Testis (tissue), 3 donors: ENCODE measurements around the gene PLOD1. TPM values are rescaled to one million over a fixed set of nuclear protein-coding genes. Genes with fewer than 3 reads are reported as not detected.

ENCODE experiments used
- DNase-seq: peaks from one replicate; pipeline ENCODE4 v3.0.0-alpha.2; 2019
- H3K27ac ChIP-seq, 2 donors: fragments of 200-600 bp; sonication (generic); one replicate each; pipeline ENCODE4 v1.5.1; 2019
- H3K27me3 ChIP-seq: fragments of 200-600 bp; sonication (generic); one replicate; pipeline ENCODE4 v1.5.1; 2019
- H3K36me3 ChIP-seq: fragments of 200-600 bp; sonication (generic); one replicate; pipeline ENCODE4 v1.5.1; 2017; ENCODE audit warnings: low read depth; ENCODE audit errors: missing control alignments
- H3K4me1 ChIP-seq: fragments of 200-600 bp; sonication (generic); one replicate; pipeline ENCODE4 v1.5.1; 2019
- H3K4me3 ChIP-seq, 2 donors: fragments of 200-600 bp; sonication (generic); one replicate each; pipeline ENCODE4 v1.5.1; 2017 to 2019
- H3K9me3 ChIP-seq: fragments of 200-600 bp; sonication (generic); one replicate; pipeline ENCODE4 v1.5.1; 2017
- CTCF ChIP-seq, 3 experiments: fragments of 450-650 bp in 2 of 3; fragments of 200-600 bp in 1 of 3; sonication (generic) in 1 of 3; IDR thresholded peaks; one replicate each; pipeline ENCODE4 v1.5.1; 2016 to 2019; ENCODE audit warnings: antibody characterized with exemption in 3 of 3, mild to moderate bottlenecking in 2 of 3, moderate library complexity in 1 of 3
- POLR2A ChIP-seq: fragments of 450-650 bp; IDR thresholded peaks from one replicate; pipeline ENCODE4 v1.6.1; 2017; ENCODE audit warnings: antibody characterized with exemption, mild to moderate bottlenecking, moderate library complexity
- WGBS, 2 donors: methylation state at CpG; one replicate each; pipeline ENCODE4 v1.1.5; 2018; 5-methylcytosine and 5-hydroxymethylcytosine counted together
- intact Hi-C: fragments of 100-400 bp; cut with DNase I; formaldehyde crosslinking; loops from one replicate; pipeline ENCODE4 v1.15.1; 2023; ENCODE audit warnings: low total_unique reads
- polyA plus RNA-seq: library from polyadenylated mRNA; stranded (reverse); fragments of 350-450 nt; fragmentation: Illumina TruSeq; extraction: RNeasy Lipid Tissue Mini Kit (QIAGEN cat#74804); gene quantifications from one replicate; pipeline ENCODE4 v1.2.3, GENCODE V29; 2014; ENCODE audit warnings: low read depth, low replicate concordance; ENCODE audit not compliant: insufficient read depth
- small RNA-seq, 2 donors: library from RNA; depleted of rRNA; stranded (forward); fragments of <200 nt; gene quantifications; one replicate each; pipeline ENCODE3, GENCODE V24; 2016
- total RNA-seq, 2 donors: library from RNA; depleted of rRNA; stranded (reverse); fragments of >200 nt; gene quantifications; one replicate each; pipeline ENCODE4 v1.2.3, GENCODE V29; 2016

PLOD1 gene
- total and polyA plus RNA-seq, 3 donors from 2014 or later: 33.1 to 62.0 (median 41.3) TPM

DNA sequence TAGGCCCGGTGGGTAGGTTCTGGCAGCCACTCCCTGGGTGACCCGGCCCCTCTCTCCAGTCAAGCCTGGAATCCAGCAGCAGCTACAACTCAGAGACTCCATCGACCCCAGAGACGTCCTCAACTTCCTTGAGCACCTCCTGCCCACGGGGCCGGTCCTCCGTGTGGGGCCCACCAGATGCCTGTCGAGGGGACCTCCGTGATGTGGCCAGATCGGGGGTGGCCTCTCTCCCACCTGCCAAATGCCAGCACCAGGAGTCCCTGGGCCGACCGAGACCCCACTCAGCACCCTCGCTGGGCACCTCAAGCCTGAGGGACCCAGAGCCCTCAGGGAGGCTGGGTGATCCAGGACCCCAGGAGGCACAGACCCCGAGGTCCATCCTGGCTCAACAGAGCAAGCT lies 87.5 kb downstream of the PLOD1 start:
- Histone ChIP-seq H3K9me3 (no peaks in the 10 kb centered on the region), H3K36me3 (no peaks in the 10 kb centered on the region)

More for the DNA sequence above, 87.5 kb downstream of the PLOD1 start:
- Histone ChIP-seq H3K4me3 (no peak overlapping the region), H3K4me1 (peaks cover 4% of the 10 kb centered on the region), H3K27ac (no peak overlapping the region), H3K27me3 (no peaks in the 10 kb centered on the region)
- TF ChIP-seq POLR2A: no peak
- TF ChIP-seq CTCF (IDR thresholded peaks at IDR 0.05): no peak
- 92% methylated on average over 12 of the region's 14 CpGs; no CpG with 5 or more reads in 1 of the 2 donors for WGBS, 2 donors
- intact Hi-C loops: no loop called here
- DNase-seq: no peak

Small RNA genes within 50 kb of the gene (small RNA-seq; reads per million reads assigned to genes)
- gene AL096840.1: 0 reads per million in 2 donors
- gene RF00019: 0 reads per million in 2 donors
- 1.8 to 2.5 reads per million in 2 donors for gene RNU5E-4P

Other genes starting within 250 kb of the PLOD1 start
- under 1 TPM; 0.79 to 0.93 TPM for gene DRAXIN, start 243.0 kb upstream of the PLOD1 start, total RNA-seq
- 0.53 TPM for gene DRAXIN, start 243.0 kb upstream of the PLOD1 start, polyA plus RNA-seq
- 10 to 100 TPM; 64.1 to 75.3 TPM for gene AGTRAP, start 198.6 kb upstream of the PLOD1 start, total RNA-seq
- gene AGTRAP, start 198.6 kb upstream of the PLOD1 start, polyA plus RNA-seq: 49.2 TPM
- 10 to 100 TPM; 26.0 to 34.5 TPM for gene C1orf167, start 172.5 kb upstream of the PLOD1 start, total RNA-seq
- gene C1orf167, start 172.5 kb upstream of the PLOD1 start, polyA plus RNA-seq: 64.2 TPM
- gene MTHFR, start 128.8 kb upstream of the PLOD1 start, total RNA-seq: 10 to 100 TPM; 68.3 to 78.3 TPM
- gene MTHFR, start 128.8 kb upstream of the PLOD1 start, polyA plus RNA-seq: 30.4 TPM
- gene CLCN6, start 128.5 kb upstream of the PLOD1 start, total RNA-seq: 10 to 100 TPM; 57.1 to 91.7 TPM
- gene CLCN6, start 128.5 kb upstream of the PLOD1 start, polyA plus RNA-seq: 47.9 TPM
- gene NPPA, start 86.9 kb upstream of the PLOD1 start, total RNA-seq: not detected
- gene NPPA, start 86.9 kb upstream of the PLOD1 start, polyA plus RNA-seq: not detected
- under 1 TPM in 1 of 2 donors, not detected in 1; 0.50 TPM for gene NPPB, start 75.8 kb upstream of the PLOD1 start, total RNA-seq
- not detected for gene NPPB, start 75.8 kb upstream of the PLOD1 start, polyA plus RNA-seq
- 100 to 1,000 TPM; 140 to 144 TPM for gene KIAA2013, start 8.3 kb upstream of the PLOD1 start, total RNA-seq
- 73.5 TPM for gene KIAA2013, start 8.3 kb upstream of the PLOD1 start, polyA plus RNA-seq
- gene MFN2, start 45.7 kb downstream of the PLOD1 start, total RNA-seq: 10 to 100 TPM; 77.5 to 95.3 TPM
- 80.0 TPM for gene MFN2, start 45.7 kb downstream of the PLOD1 start, polyA plus RNA-seq
- gene MIIP, start 84.8 kb downstream of the PLOD1 start, total RNA-seq: 10 to 100 TPM; 69.8 to 83.9 TPM
- gene MIIP, start 84.8 kb downstream of the PLOD1 start, polyA plus RNA-seq: 44.5 TPM
- gene TNFRSF8, start 128.6 kb downstream of the PLOD1 start, total RNA-seq: 1 to 10 TPM; 5.4 to 6.9 TPM
- 5.0 TPM for gene TNFRSF8, start 128.6 kb downstream of the PLOD1 start, polyA plus RNA-seq
- 1 to 10 TPM; 7.7 to 8.0 TPM for gene TNFRSF1B, start 232.3 kb downstream of the PLOD1 start, total RNA-seq
- gene TNFRSF1B, start 232.3 kb downstream of the PLOD1 start, polyA plus RNA-seq: 10.6 TPM